Hepatocyte (in vitro differentiated cells): Measurements from ENCODE around the gene DYRK3. TPM values are rescaled to one million over a fixed set of nuclear protein-coding genes. Genes with fewer than 3 reads are reported as not detected.

Experiments used
- DNase-seq: peaks from one replicate; pipeline ENCODE4 v3.0.0-alpha.2; 2016; ENCODE audit warnings: low spot score
- H2AFZ ChIP-seq: fragments of 200-600 bp; sonication (generic); 2 replicates; pipeline ENCODE4 v1.6.0; 2016; ENCODE audit warnings: antibody characterized with exemption, mild to moderate bottlenecking
- H3K27ac ChIP-seq: fragments of 200-600 bp; sonication (generic); 2 replicates; pipeline ENCODE4 v1.5.1; 2016; ENCODE audit warnings: mild to moderate bottlenecking
- H3K27me3 ChIP-seq: fragments of 200-600 bp; sonication (generic); 2 replicates; pipeline ENCODE4 v1.6.1; 2016
- H3K36me3 ChIP-seq: fragments of 200-600 bp; sonication (generic); replicated peaks from 2 replicates; pipeline ENCODE4 v1.5.1; 2016; ENCODE audit warnings: low read depth; ENCODE audit not compliant: insufficient read depth
- H3K4me1 ChIP-seq: fragments of 200-600 bp; sonication (generic); 2 replicates; pipeline ENCODE4 v1.5.1; 2016; ENCODE audit warnings: mild to moderate bottlenecking, moderate library complexity; ENCODE audit not compliant: insufficient read depth
- H3K4me2 ChIP-seq: fragments of 200-600 bp; sonication (generic); 2 replicates; pipeline ENCODE4 v1.6.0; 2016
- H3K4me3 ChIP-seq: fragments of 200-600 bp; sonication (generic); 2 replicates; pipeline ENCODE4 v1.5.1; 2016; ENCODE audit warnings: mild to moderate bottlenecking
- H3K79me2 ChIP-seq: fragments of 200-600 bp; sonication (generic); 2 replicates; pipeline ENCODE4 v1.6.0; 2017; ENCODE audit warnings: mild to moderate bottlenecking
- H3K9me2 ChIP-seq: fragments of 200-600 bp; sonication (generic); replicated peaks from 2 replicates; pipeline ENCODE4 v1.6.0; 2017; ENCODE audit warnings: mild to moderate bottlenecking; ENCODE audit not compliant: insufficient read depth
- H3K9me3 ChIP-seq: fragments of 200-600 bp; sonication (generic); 2 replicates; pipeline ENCODE4 v1.5.1; 2016; ENCODE audit warnings: low read depth, mild to moderate bottlenecking
- H4K20me1 ChIP-seq: fragments of 200-600 bp; sonication (generic); 2 replicates; pipeline ENCODE4 v1.6.0; 2016; ENCODE audit warnings: mild to moderate bottlenecking; ENCODE audit not compliant: insufficient read depth, poor library complexity, severe bottlenecking
- CTCF ChIP-seq: fragments of 200-600 bp; sonication (generic); IDR thresholded peaks from 2 replicates; pipeline ENCODE4 v1.5.1; 2016; ENCODE audit warnings: antibody characterized with exemption, mild to moderate bottlenecking; ENCODE audit not compliant: poor library complexity
- EZH2 ChIP-seq: fragments of 200-600 bp; sonication (generic); IDR thresholded peaks from 2 replicates; pipeline ENCODE4 v1.6.1; 2016; ENCODE audit warnings: antibody characterized with exemption, mild to moderate bottlenecking, borderline replicate concordance
- EZH2phosphoT487 ChIP-seq: fragments of 200-600 bp; sonication (generic); IDR thresholded peaks from one replicate; pipeline ENCODE4 v1.6.1; 2018; ENCODE audit warnings: antibody characterized with exemption, mild to moderate bottlenecking, low read depth, moderate library complexity; ENCODE audit not compliant: unreplicated experiment, severe bottlenecking
- WGBS: methylation state at CpG from one replicate; pipeline ENCODE4 v1.1.6; 2016; ENCODE audit warnings: low lambda C conversion rate; ENCODE audit errors: missing lambda C conversion rate; 5-methylcytosine and 5-hydroxymethylcytosine counted together
- polyA plus RNA-seq: library from polyadenylated mRNA; unstranded; fragments of >200 nt; fragmentation: Nextera tagmentation; extraction: Ambion mirVana; gene quantifications from 2 replicates; pipeline ENCODE4 v1.2.1, GENCODE V29; 2016
- total RNA-seq: library from RNA; depleted of rRNA; stranded (reverse); fragments of >200 nt; gene quantifications from 2 replicates; pipeline ENCODE4 v1.2.3, GENCODE V29; 2014

Gene DYRK3
- 4.6 and 6.2 TPM in 2 replicates for total RNA-seq
- polyA plus RNA-seq = 5.8 and 8.9 TPM in 2 replicates

- TF ChIP-seq EZH2 = no peak
- no peak for TF ChIP-seq EZH2phosphoT487
- no peak for TF ChIP-seq CTCF
- Histone ChIP-seq H3K79me2 (no peaks in the 10 kb centered on the region), H3K27me3 (peaks cover 19% of the 10 kb centered on the region), H3K9me2 (no peaks in the 10 kb centered on the region), H3K4me1 (peaks cover 11% of the 10 kb centered on the region), H4K20me1 (no peaks in the 10 kb centered on the region), H3K4me2 (peak within 1 kb of the TSS; percentile 81), H3K27ac (peak within 1 kb of the TSS; percentile 62), H3K4me3 (peak within 1 kb of the TSS; percentile 54), H3K36me3 (no peaks in the 10 kb centered on the region), H3K9me3 (no peaks in the 10 kb centered on the region), H2AFZ (peak within 1 kb of the TSS; percentile 76)
- WGBS = 1% methylated on average over 65 of the region's 84 CpGs
- DNase-seq = peak; percentile 97
Measured at GRCh38 chr1:206635080-206635977, at the start of gene DYRK3. Gene DYRK3, plus strand, starts transcription at chr1:206635536. Its CDS starts 168 bp downstream, at chr1:206635704.

GRCh38 chr1:206586501-206587445, 48.6 kb upstream of the DYRK3 start:
- Histone ChIP-seq H3K79me2 (no peaks in the 10 kb centered on the region), H3K4me3 (no peak overlapping the region), H4K20me1 (no peaks in the 10 kb centered on the region), H3K9me3 (no peaks in the 10 kb centered on the region), H3K36me3 (no peaks in the 10 kb centered on the region), H2AFZ (no peak overlapping the region), H3K4me1 (no peaks in the 10 kb centered on the region), H3K4me2 (no peak overlapping the region), H3K27ac (no peak overlapping the region), H3K9me2 (no peaks in the 10 kb centered on the region), H3K27me3 (no peaks in the 10 kb centered on the region)
- WGBS = 82% methylated on average over 13 of the region's 13 CpGs
- DNase-seq = no peak
- no peak for TF ChIP-seq EZH2
- no peak for TF ChIP-seq CTCF
- no peak for TF ChIP-seq EZH2phosphoT487

GRCh38 chr1:206587904-206588303, 47.4 kb upstream of the DYRK3 start:
- TF ChIP-seq EZH2phosphoT487 (no peak), EZH2 (no peak), CTCF (no peak)
- H2AFZ ChIP-seq = no peak overlapping the region

More at GRCh38 chr1:206587904-206588303, 47.4 kb upstream of the DYRK3 start:
- H3K4me2 ChIP-seq = no peak overlapping the region
- DNase-seq = no peak
- H3K27me3 ChIP-seq = no peaks in the 10 kb centered on the region
- H3K9me2 ChIP-seq = no peaks in the 10 kb centered on the region
- no peak overlapping the region for H3K4me3 ChIP-seq
- no peaks in the 10 kb centered on the region for H4K20me1 ChIP-seq
- no peaks in the 10 kb centered on the region for H3K4me1 ChIP-seq
- H3K9me3 ChIP-seq = no peaks in the 10 kb centered on the region
- no peak overlapping the region for H3K27ac ChIP-seq
- no peaks in the 10 kb centered on the region for H3K79me2 ChIP-seq
- WGBS = 94% methylated on average over 14 of the region's 14 CpGs
- H3K36me3 ChIP-seq = no peaks in the 10 kb centered on the region
